Ovary (tissue), 9 donors: Measurements from ENCODE around the gene OPCML. TPM values are rescaled to one million over a fixed set of nuclear protein-coding genes. Genes with fewer than 3 reads are reported as not detected.

ENCODE experiments used
- DNase-seq, 5 donors: peaks; one replicate each; pipeline ENCODE4 v3.0.0-alpha.2; 2019 to 2020
- H3K27ac ChIP-seq, 2 donors: fragments of 200-600 bp; one replicate each; pipeline versions ENCODE4 v1.5.1 to v1.8.0; 2019 to 2022
- H3K27me3 ChIP-seq: fragments of 200-600 bp; one replicate; pipeline ENCODE4 v1.8.0; 2022
- H3K36me3 ChIP-seq: fragments of 200-600 bp; sonication (generic); one replicate; pipeline ENCODE4 v1.5.1; 2019
- H3K4me1 ChIP-seq: one replicate; pipeline ENCODE4 v1.8.1; 2013; ENCODE audit warnings: mild to moderate bottlenecking, moderate library complexity; ENCODE audit not compliant: insufficient read depth
- H3K4me3 ChIP-seq: fragments of 200-600 bp; sonication (generic); one replicate; pipeline ENCODE4 v1.5.1; 2017
- H3K9me3 ChIP-seq, 2 donors: fragments of 200-600 bp in 1 of 2; sonication (generic) in 1 of 2; one replicate each; pipeline versions ENCODE4 v1.5.1 to v1.8.1; 2013 to 2019; ENCODE audit warnings: mild to moderate bottlenecking in 1 of 2, moderate library complexity in 1 of 2
- EP300 ChIP-seq: sonication (generic); formaldehyde crosslinking; IDR thresholded peaks from one replicate; pipeline ENCODE4 v1.6.1; 2017; ENCODE audit warnings: antibody characterized with exemption
- POLR2A ChIP-seq: fragments of 450-650 bp; IDR thresholded peaks from one replicate; pipeline ENCODE4 v1.6.1; 2017; ENCODE audit warnings: antibody characterized with exemption, mild to moderate bottlenecking, moderate library complexity
- WGBS, 3 donors: extraction: QIAGEN DNeasy Blood & Tissue Kit in 1 of 3; methylation state at CpG; one replicate each; pipeline versions ENCODE4 v1.1.5 to v1.1.7; 2013 to 2017; 5-methylcytosine and 5-hydroxymethylcytosine counted together
- intact Hi-C, 4 donors: fragments of 100-400 bp; cut with DNase I; formaldehyde crosslinking; loops; one replicate each; pipeline versions ENCODE4 v1.11.0 to v1.15.1; 2022 to 2023
- polyA plus RNA-seq, 2 donors: library from polyadenylated mRNA; stranded (reverse); fragments of 200-250 nt in 1 of 2; fragments of 350-450 nt in 1 of 2; fragmentation: Illumina TruSeq in 1 of 2; extraction: RNeasy Lipid Tissue Mini Kit (QIAGEN cat#74804) in 1 of 2; gene quantifications; one replicate each; pipeline ENCODE4 v1.2.3, GENCODE V29; 2013 to 2014
- total RNA-seq, 7 donors: library from RNA; depleted of rRNA in 2 of 7; stranded (reverse); fragments of >200 nt in 2 of 7; fragmentation: NEBNext Ultra II Directional in 3 of 7; extraction: Animal tissue kit (Norgen Biotek cat#: 25700) in 3 of 7; gene quantifications; one replicate each; pipeline versions ENCODE4 v1.1.0 to v1.2.4, GENCODE V29; 2016 to 2023
- TF ChIP-seq, protein P1 (sequence below), 3 donors: fragments of 450-650 bp in 2 of 3; fragments of 200-600 bp in 1 of 3; IDR thresholded peaks; one replicate each; pipeline versions ENCODE4 v1.5.1 to v1.8.0; 2016 to 2022; ENCODE audit warnings: antibody characterized with exemption in 3 of 3, mild to moderate bottlenecking in 1 of 3
- donor health status: DM: no; HTN: no; CAD: no; lungs with moderate emphysema.
- donor health status: DM: no; HTN: no; CAD: no.
- donor health status: Bipolar disorder and iron deficiency.
- donor health status: DM: yes; HTN: yes; CAD: no.
- donor health status: DM: no; HTN: no; CAD: no.
- donor health status: DM: yes; HTN: yes; CAD: no.

Gene OPCML
- total and polyA plus RNA-seq, 9 donors, result under 0.01 to 2.8 (median 0.32) TPM; not detected in 2

DNA sequence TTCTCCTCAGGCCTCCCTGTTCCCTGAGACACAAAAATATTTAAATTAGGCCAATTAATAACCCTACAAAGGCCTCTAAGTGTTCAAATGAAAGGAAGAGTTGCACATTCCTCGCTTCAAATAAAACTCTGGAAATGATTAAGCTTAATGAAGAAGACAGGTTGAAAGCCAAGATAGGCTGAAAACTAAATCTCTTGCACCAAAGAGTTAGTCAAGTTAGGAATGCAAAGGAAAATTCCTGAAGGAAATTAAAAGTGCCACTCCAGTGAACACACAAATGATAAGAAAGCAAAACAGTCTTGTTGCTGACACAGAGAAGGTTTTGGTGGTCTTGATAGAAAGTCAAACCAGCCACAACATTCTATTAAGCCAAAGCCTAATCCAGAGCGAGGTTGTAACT lies 574.4 kb downstream of the OPCML start:
- Histone ChIP-seq H3K27ac (no peak overlapping the region), H3K4me3 (no peak overlapping the region), H3K4me1 (no peaks in the 10 kb centered on the region), H3K27me3 (no peaks in the 10 kb centered on the region), H3K9me3 (no peaks in the 10 kb centered on the region), H3K36me3 (no peaks in the 10 kb centered on the region)
- DNase-seq, result no peak
- 60 to 80% (median 66%) methylated on average over 2 of the region's 2 CpGs for WGBS, 3 donors
- TF ChIP-seq POLR2A, result no peak
- intact Hi-C loops, result no loop called here

- H3K9me3 ChIP-seq, result no peaks in the 10 kb centered on the region
- TF ChIP-seq EP300 (no peak), POLR2A (no peak)
- TF ChIP-seq, protein P1, sequence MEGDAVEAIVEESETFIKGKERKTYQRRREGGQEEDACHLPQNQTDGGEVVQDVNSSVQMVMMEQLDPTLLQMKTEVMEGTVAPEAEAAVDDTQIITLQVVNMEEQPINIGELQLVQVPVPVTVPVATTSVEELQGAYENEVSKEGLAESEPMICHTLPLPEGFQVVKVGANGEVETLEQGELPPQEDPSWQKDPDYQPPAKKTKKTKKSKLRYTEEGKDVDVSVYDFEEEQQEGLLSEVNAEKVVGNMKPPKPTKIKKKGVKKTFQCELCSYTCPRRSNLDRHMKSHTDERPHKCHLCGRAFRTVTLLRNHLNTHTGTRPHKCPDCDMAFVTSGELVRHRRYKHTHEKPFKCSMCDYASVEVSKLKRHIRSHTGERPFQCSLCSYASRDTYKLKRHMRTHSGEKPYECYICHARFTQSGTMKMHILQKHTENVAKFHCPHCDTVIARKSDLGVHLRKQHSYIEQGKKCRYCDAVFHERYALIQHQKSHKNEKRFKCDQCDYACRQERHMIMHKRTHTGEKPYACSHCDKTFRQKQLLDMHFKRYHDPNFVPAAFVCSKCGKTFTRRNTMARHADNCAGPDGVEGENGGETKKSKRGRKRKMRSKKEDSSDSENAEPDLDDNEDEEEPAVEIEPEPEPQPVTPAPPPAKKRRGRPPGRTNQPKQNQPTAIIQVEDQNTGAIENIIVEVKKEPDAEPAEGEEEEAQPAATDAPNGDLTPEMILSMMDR (IDR thresholded peaks at IDR 0.05), result no peak
- intact Hi-C loops, result no loop called here
- no peaks in the 10 kb centered on the region for H3K27me3 ChIP-seq
- WGBS, 3 donors, result 86 to 90% (median 86%) methylated on average over 1 of the region's 1 CpG
- H3K36me3 ChIP-seq, result no peaks in the 10 kb centered on the region
- DNase-seq, result no peak
- H3K4me3 ChIP-seq, result no peak overlapping the region
- H3K4me1 ChIP-seq, result no peaks in the 10 kb centered on the region
- no peak overlapping the region for H3K27ac ChIP-seq
Measured at GRCh38 chr11:132948252-132948651, 584.0 kb downstream of the OPCML start.

DNA sequence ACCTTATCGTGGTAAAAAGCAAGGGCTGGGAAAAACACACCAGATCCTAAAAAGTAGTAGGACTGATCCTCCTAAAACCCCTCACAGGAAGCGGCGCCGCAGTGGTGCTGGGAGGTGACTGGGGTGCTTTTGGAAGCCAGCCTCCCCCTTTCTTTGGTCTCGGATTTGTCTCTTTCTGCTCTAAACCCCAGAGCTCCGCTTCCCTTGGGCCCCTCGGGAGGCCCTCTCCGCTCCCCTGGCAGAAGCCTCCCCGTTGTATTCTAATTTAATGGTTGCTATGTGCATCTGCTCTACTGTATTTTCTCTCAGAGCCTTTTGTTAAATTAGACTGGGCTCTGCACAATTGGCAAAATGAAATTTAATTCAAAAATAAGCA lies 587.7 kb downstream of the OPCML start:
- Histone ChIP-seq H3K27ac (no peak overlapping the region), H3K27me3 (no peaks in the 10 kb centered on the region), H3K4me3 (no peak overlapping the region), H3K36me3 (no peaks in the 10 kb centered on the region), H3K9me3 (no peaks in the 10 kb centered on the region), H3K4me1 (no peaks in the 10 kb centered on the region)
- 25 to 33% (median 29%) methylated on average over 9 of the region's 9 CpGs for WGBS, 3 donors
- TF ChIP-seq, protein P1 (IDR thresholded peaks at IDR 0.05), result no peak
- no peak for TF ChIP-seq EP300
- no peak for TF ChIP-seq POLR2A
- DNase-seq, result no peak
- intact Hi-C loops, result no loop called here

DNA sequence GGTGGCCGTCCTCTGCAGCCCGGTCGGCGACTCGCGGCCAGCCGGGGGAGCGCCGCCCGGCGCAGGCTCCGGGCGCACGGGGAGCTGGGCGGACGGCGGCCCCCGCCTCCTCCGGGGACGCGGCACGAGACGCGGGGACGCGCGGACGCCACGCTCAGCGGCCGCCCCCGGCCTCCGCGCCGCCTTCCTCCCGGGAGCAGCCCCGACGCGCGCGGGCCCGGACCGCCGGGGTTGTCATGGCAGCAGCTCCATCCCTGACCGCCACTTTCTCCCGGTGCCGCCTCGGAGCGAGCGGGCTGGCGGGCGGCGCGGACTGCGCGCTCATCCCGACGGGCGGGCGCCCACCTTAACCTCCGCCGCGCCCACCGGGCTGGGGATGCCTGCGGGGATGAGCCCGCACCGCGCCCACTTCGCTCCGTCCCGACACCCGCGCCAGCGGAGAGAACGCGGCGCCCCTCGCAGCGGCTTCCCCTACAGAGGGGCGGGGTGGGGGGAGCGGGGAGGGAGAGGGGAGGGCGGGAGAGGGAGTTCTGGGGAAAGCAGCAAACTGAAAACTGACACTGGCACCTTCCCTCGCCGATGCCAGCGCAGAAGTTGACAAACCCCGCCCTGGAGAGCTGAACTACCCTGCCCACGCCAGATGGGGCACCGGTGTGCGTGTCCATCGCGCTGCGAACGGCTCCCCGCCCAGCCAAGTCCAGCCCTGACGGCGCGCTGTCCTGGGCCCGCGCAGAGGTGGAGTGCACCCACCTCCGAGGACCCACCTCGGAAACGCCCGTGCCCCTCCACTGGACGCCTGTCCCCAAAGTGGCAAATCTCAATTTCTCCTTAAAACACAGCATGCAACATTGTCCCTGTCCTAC lies 588.4 kb downstream of the OPCML start:
- Histone ChIP-seq H3K27me3 (no peaks in the 10 kb centered on the region), H3K9me3 (no peaks in the 10 kb centered on the region), H3K27ac (no peak overlapping the region), H3K36me3 (no peaks in the 10 kb centered on the region), H3K4me1 (no peaks in the 10 kb centered on the region), H3K4me3 (peak overlapping the region; percentile 4)
- DNase-seq, result no peak
- TF ChIP-seq POLR2A (no peak), EP300 (no peak)
- TF ChIP-seq, protein P1 (IDR thresholded peaks at IDR 0.05), result no peak
- WGBS, 3 donors, result 1% methylated on average over 68 to 104 of the region's 104 CpGs
- intact Hi-C loops, result no loop called here

DNA sequence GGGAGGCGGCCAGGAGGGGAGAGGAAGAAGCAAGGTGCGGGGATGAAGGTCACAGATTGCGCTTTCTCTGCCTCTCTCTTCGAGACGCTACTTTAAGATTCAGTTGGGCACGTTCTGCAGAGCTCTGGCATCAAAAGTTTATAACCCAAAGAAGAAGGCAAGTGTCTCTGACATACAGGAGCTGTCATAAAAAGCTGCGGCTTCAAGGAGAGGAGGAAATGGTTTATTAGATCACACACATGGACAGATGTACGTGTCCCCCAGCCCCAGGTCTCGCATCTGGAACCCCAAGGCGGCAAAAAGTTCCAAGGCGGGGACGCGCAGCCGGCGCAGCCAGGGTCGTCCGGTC lies 589.0 kb downstream of the OPCML start:
- Histone ChIP-seq H3K4me3 (no peak overlapping the region), H3K4me1 (no peaks in the 10 kb centered on the region), H3K9me3 (no peaks in the 10 kb centered on the region), H3K27me3 (no peaks in the 10 kb centered on the region), H3K27ac (no peak overlapping the region), H3K36me3 (no peaks in the 10 kb centered on the region)
- intact Hi-C loops, result no loop called here
- TF ChIP-seq, protein P1 (IDR thresholded peaks at IDR 0.05), result no peak
- DNase-seq, result no peak
- 0 to 1% (median 0%) methylated on average over 17 of the region's 17 CpGs for WGBS, 3 donors
